A549 treated with GW870086 at 1 μM for 4 hours (cell line): ENCODE measurements around the gene MED19. TPM values are rescaled to one million over a fixed set of nuclear protein-coding genes. Genes with fewer than 3 reads are reported as not detected.

ENCODE experiments used
- total RNA-seq: library from RNA; stranded (reverse); fragments of 200-300 nt; extraction: Qiagen RNA extraction; gene quantifications from 5 replicates; pipeline ENCODE4 v1.2.3, GENCODE V29; 2022; ENCODE audit warnings: low read depth

Gene MED19, protein sequence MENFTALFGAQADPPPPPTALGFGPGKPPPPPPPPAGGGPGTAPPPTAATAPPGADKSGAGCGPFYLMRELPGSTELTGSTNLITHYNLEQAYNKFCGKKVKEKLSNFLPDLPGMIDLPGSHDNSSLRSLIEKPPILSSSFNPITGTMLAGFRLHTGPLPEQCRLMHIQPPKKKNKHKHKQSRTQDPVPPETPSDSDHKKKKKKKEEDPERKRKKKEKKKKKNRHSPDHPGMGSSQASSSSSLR
- 28.4 to 31.4 TPM (median 30.2 TPM) in 5 replicates for total RNA-seq

DNA sequence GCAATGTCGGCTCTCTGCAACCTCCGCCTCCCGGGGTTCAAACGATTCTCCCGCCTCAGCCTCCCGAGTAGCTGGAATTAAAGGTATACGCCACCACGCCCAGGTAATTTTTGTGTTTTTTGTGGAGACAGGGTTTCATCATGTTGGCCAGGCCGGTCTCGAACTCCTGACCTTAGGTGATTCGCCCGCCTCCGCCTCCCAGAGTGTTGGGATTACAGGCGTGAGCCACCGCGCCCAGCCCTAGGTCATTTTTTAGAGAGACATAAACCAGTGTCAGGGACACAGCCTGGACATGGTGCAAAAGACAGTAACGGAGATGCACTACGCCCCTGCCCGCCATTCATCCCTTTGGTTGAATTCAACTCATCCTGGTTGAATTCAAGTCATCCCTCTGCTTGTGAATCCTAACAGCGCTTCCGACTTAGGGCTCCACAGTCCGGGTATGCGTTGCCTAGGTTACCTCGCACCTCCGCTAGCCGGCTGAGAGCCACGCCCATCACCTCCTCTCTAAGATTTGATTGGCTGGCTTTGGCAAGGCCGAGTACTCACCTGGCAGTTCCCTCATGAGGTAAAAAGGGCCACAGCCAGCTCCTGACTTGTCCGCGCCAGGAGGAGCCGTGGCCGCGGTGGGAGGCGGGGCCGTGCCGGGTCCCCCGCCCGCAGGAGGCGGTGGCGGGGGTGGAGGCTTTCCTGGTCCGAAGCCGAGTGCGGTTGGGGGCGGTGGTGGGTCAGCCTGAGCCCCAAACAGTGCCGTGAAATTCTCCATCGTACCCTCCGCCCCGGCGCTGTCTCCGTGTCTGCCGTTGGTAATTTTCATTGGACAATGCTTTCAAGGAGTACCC, at the start of gene MED19:
MED19 (minus strand) TSS at position 802 of the 842 bp plus-strand sequence; CDS start at position 766, 36 bp downstream.

GRCh38 chr11:57751676-57752253, 39.8 kb upstream of the MED19 start, which contains the start of gene BTBD18:
TSS of gene BTBD18 (minus strand) at chr11:57751819. CDS start at chr11:57751188, 631 bp downstream.

GRCh38 chr11:57741132-57742086, 29.4 kb upstream of the MED19 start, which contains the start of gene SELENOH:
TSS of gene SELENOH (plus strand) at chr11:57741491. CDS start at chr11:57741596, 105 bp downstream.

GRCh38 chr11:57712256-57713150, 488 bp upstream of the MED19 start, which contains the start of gene TMX2:
TSS of gene TMX2 (plus strand) at chr11:57712593. CDS start at chr11:57712619, 26 bp downstream.

DNA sequence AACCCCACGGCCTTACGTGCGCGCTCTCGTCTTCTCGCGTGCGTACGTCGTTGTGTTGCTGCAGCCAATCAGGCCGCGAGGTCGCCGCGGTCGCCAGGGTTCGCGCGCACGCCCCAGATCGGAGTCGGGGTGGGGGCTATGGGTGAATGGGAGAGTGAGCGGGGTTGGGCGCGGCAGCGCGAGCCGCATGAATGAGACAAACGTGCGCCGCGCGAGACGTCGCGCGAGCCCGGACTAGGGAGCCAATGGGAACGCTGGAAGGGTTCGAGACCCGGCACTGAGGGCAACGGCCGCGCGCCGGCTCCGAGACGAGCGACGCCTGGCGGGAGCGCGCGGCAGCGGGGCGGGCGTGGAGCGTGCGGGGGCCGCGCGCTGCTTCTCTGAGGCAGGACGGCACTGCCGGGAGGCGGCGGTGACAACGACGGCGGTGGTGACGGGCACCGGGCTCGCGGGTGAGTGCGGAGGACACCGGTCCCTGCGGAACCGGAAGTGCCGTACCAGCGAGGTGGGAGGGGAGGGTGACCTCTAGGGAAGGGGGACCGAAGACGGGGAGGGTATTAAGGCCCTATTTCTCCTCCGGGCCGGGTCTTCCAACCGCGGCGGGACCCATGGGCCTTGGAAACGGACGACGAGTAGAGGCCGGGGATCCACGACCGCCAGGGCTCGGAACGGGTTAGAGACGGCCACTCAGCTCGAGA, 44.1 kb downstream of the MED19 start, which contains the start of gene ZDHHC5:
ZDHHC5 (plus strand) TSS at position 379 of the 698 bp plus-strand sequence. CDS start 4,977 bp downstream, outside the sequence.

GRCh38 chr11:57657194-57658022, 54.6 kb downstream of the MED19 start, which contains the start of gene CLP1:
TSS of gene CLP1 (plus strand) at chr11:57657762. CDS start at chr11:57659477, 1,715 bp downstream.

Other genes with a start within 250 kb of the MED19 start
- gene SLC43A1, start 196.5 kb downstream of the MED19 start, total RNA-seq, result 1.9 to 2.8 TPM (median 2.6 TPM) in 5 replicates
- gene TIMM10, start 181.5 kb downstream of the MED19 start, total RNA-seq, result 141 to 185 TPM (median 160 TPM) in 5 replicates
- gene SMTNL1, start 174.6 kb downstream of the MED19 start, total RNA-seq, result not detected in 5 replicates
- gene UBE2L6, start 144.5 kb downstream of the MED19 start, total RNA-seq, result 35.0 to 43.1 TPM (median 41.4 TPM) in 5 replicates
- gene SERPING1, start 114.5 kb downstream of the MED19 start, total RNA-seq, result 0.34 to 1.2 TPM (median 0.87 TPM) in 5 replicates
- 0.11 to 0.59 TPM (median 0.32 TPM) in 4 of 5 replicates, not detected in the other for gene YPEL4, start 62.3 kb downstream of the MED19 start, total RNA-seq
- 25.7 to 31.9 TPM (median 29.2 TPM) in 5 replicates for gene CLP1, start 54.5 kb downstream of the MED19 start, total RNA-seq
- 68.1 to 74.7 TPM (median 71.7 TPM) in 5 replicates for gene ZDHHC5, start 44.1 kb downstream of the MED19 start, total RNA-seq
- gene TMX2, start 378 bp upstream of the MED19 start, total RNA-seq, result 147 to 161 TPM (median 155 TPM) in 5 replicates
- gene SELENOH, start 29.3 kb upstream of the MED19 start, total RNA-seq, result 119 to 155 TPM (median 142 TPM) in 5 replicates
- gene BTBD18, start 39.6 kb upstream of the MED19 start, total RNA-seq, result not detected in 5 replicates
- 56.1 to 71.0 TPM (median 67.5 TPM) in 5 replicates for gene CTNND1, start 49.6 kb upstream of the MED19 start, total RNA-seq